Fibroblast of skin of right biceps (primary cell): ENCODE measurements around the gene SERPINA4.
"Not testable (repeated sequence)": the region's sequence is repeated elsewhere in the genome, so short reads cannot be mapped to it uniquely, and the experiment has no call there.

Experiments used
- DNase-seq: peaks from one replicate; pipeline ENCODE4 v3.0.0-alpha.2; 2013

The SERPINA4 gene

GRCh38 chr14:94593749-94594431 lies 32.6 kb downstream of the SERPINA4 start:
- DNase-seq, result no peak

- DNase-seq, result no peak
These were observed 33.2 kb downstream of the SERPINA4 start for GRCh38 chr14:94594441-94594840.

- no peak for DNase-seq
These were observed 34.7 kb downstream of the SERPINA4 start for GRCh38 chr14:94595912-94596311.

GRCh38 chr14:94596361-94596760 lies 35.1 kb downstream of the SERPINA4 start:
- no peak for DNase-seq

GRCh38 chr14:94597788-94598187 lies 36.5 kb downstream of the SERPINA4 start:
- DNase-seq, result no peak

GRCh38 chr14:94598506-94598815 lies 37.2 kb downstream of the SERPINA4 start:
- DNase-seq, result no peak

GRCh38 chr14:94598816-94599655 lies 37.8 kb downstream of the SERPINA4 start:
- DNase-seq, result peak; percentile 96

- no peak for DNase-seq
These were observed 38.4 kb downstream of the SERPINA4 start for GRCh38 chr14:94599656-94600004.

GRCh38 chr14:94600148-94600545 lies 38.9 kb downstream of the SERPINA4 start:
- DNase-seq, result no peak

- DNase-seq, result peak; percentile 89
These were observed 40.7 kb downstream of the SERPINA4 start for GRCh38 chr14:94601884-94602391.

- DNase-seq, result no peak
These were observed 41.5 kb downstream of the SERPINA4 start for GRCh38 chr14:94602722-94603121.

GRCh38 chr14:94605361-94605760 lies 44.1 kb downstream of the SERPINA4 start:
- no peak for DNase-seq

- not testable (repeated sequence) for DNase-seq
These were observed 47.7 kb downstream of the SERPINA4 start for GRCh38 chr14:94608966-94609365.

GRCh38 chr14:94611179-94611578 lies 49.9 kb downstream of the SERPINA4 start:
- no peak for DNase-seq

GRCh38 chr14:94612174-94612573 lies 50.9 kb downstream of the SERPINA4 start, which contains the start of gene SERPINA3:
SERPINA3 (plus strand) TSS chr14:94612391; CDS start chr14:94614442, 2,051 bp downstream.
- no peak for DNase-seq

GRCh38 chr14:94612580-94613554 lies 51.6 kb downstream of the SERPINA4 start:
- no peak for DNase-seq

- no peak for DNase-seq
These were observed 52.7 kb downstream of the SERPINA4 start for GRCh38 chr14:94613720-94614644.

- no peak for DNase-seq
These were observed 53.6 kb downstream of the SERPINA4 start for GRCh38 chr14:94614802-94615201.

- DNase-seq, result no peak
These were observed 54.0 kb downstream of the SERPINA4 start for GRCh38 chr14:94615254-94615653.

- no peak for DNase-seq
These were observed 54.8 kb downstream of the SERPINA4 start for GRCh38 chr14:94615823-94616570.

GRCh38 chr14:94617366-94617941 lies 56.2 kb downstream of the SERPINA4 start:
- no peak for DNase-seq
